Motor neuron (in vitro differentiated cells): ENCODE data around the gene HJURP. TPM values are rescaled to one million over a fixed set of nuclear protein-coding genes. Genes with fewer than 3 reads are reported as not detected.

Source experiments
- ATAC-seq, 8 experiments: fragments of 200-7000 bp; cut with Tn5 transposase; replicated peaks in 6 of 8; 2 replicates each; pipeline ENCODE4 v1.8.0; 2021; ENCODE audit warnings: mild to moderate bottlenecking in 8 of 8, moderate library complexity in 8 of 8
- H3K27ac ChIP-seq, 2 donors: fragments of 250-450 bp; sonication (Bioruptor Pico); 2 replicates each; pipeline ENCODE4 v1.9.0; 2021; ENCODE audit warnings: antibody characterized with exemption in 2 of 2, mild to moderate bottlenecking in 2 of 2, moderate library complexity in 1 of 2
- H3K4me1 ChIP-seq, 2 donors: fragments of 250-450 bp; sonication (Bioruptor Pico); replicated peaks in 1 of 2; 2 replicates each; pipeline ENCODE4 v1.6.1; 2021; ENCODE audit warnings: antibody characterized with exemption in 2 of 2, mild to moderate bottlenecking in 2 of 2, moderate library complexity in 1 of 2
- H3K4me3 ChIP-seq, 5 donors: fragments of 250-450 bp; sonication (Bioruptor Pico); 2 replicates each; pipeline ENCODE4 v1.9.0; 2021; ENCODE audit warnings: antibody characterized with exemption in 5 of 5, mild to moderate bottlenecking in 5 of 5, moderate library complexity in 4 of 5
- WGBS, 10 experiments: fragments of 450-650 bp; shearing (Covaris generic); methylation state at CpG; one replicate each; pipeline ENCODE4 v1.0.0; 2022; 5-methylcytosine and 5-hydroxymethylcytosine counted together
- in situ Hi-C, 9 experiments: fragments of 400-800 bp; cut with MboI; loops; one replicate each; pipeline ENCODE4 v1.15.0; 2021; ENCODE audit warnings: low sequenced_read_pairs in 9 of 9, low pct_unique_long_range_greater_than_20kb in 2 of 9; ENCODE audit not compliant: unreplicated experiment in 9 of 9
- total RNA-seq, 8 experiments: library from RNA; unstranded; fragments of 300-600 nt; gene quantifications; 2 replicates each; pipeline versions ENCODE4 v1.2.3 to v1.2.4, GENCODE V29; 2022

Gene HJURP
- total RNA-seq, 8 experiments from 2014 or later = 0.71 to 27.9 (median 2.4) TPM

GRCh38 chr2:233821709-233822100 is 32.6 kb downstream of the HJURP start:
- ATAC-seq = no peak
- no peak overlapping the region for H3K27ac ChIP-seq
- in situ Hi-C loops = no loop called here
- WGBS, 10 experiments = 60 to 89% (median 82%) methylated on average over 1 to 7 of the region's 8 CpGs; no CpG with 5 or more reads in 7 of the 10 experiments
- no peak overlapping the region for H3K4me3 ChIP-seq
- peaks cover 0 to 2% of the 10 kb centered on the region in 2 donors for H3K4me1 ChIP-seq

- no peak overlapping the region for H3K4me3 ChIP-seq
- H3K27ac ChIP-seq = no peak overlapping the region
- H3K4me1 ChIP-seq = peaks cover 0 to 6% of the 10 kb centered on the region in 2 donors
- ATAC-seq = no peak
- in situ Hi-C loops = no loop called here
- WGBS, 10 experiments = 80 to 100% (median 100%) methylated on average over 1 of the region's 3 CpGs; no CpG with 5 or more reads in 7 of the 10 experiments
Observed at GRCh38 chr2:233821196-233821595, 33.1 kb downstream of the HJURP start.

GRCh38 chr2:233820774-233821105 is 33.6 kb downstream of the HJURP start:
- WGBS, 10 experiments = 76 to 80% (median 80%) methylated on average over 1 to 4 of the region's 6 CpGs; no CpG with 5 or more reads in 7 of the 10 experiments
- in situ Hi-C loops = no loop called here
- Histone ChIP-seq H3K4me1 (peaks cover 0 to 6% of the 10 kb centered on the region in 2 donors), H3K4me3 (no peak overlapping the region), H3K27ac (no peak overlapping the region)
- ATAC-seq = no peak

GRCh38 chr2:233819884-233820773 is 34.2 kb downstream of the HJURP start:
- Histone ChIP-seq H3K4me1 (peaks cover 0 to 6% of the 10 kb centered on the region in 2 donors), H3K4me3 (no peak overlapping the region), H3K27ac (no peak overlapping the region)
- peak in 3 of 8 experiments; percentile 44 to 83 (median 72) for ATAC-seq
- in situ Hi-C loops = no loop called here
- WGBS, 10 experiments = 0 to 50% (median 15%) methylated on average over 1 to 3 of the region's 18 CpGs; no CpG with 5 or more reads in 6 of the 10 experiments

GRCh38 chr2:233818639-233819621 is 35.4 kb downstream of the HJURP start:
- H3K4me1 ChIP-seq = peaks cover 0 to 6% of the 10 kb centered on the region in 2 donors
- no peak for ATAC-seq
- no peak overlapping the region for H3K4me3 ChIP-seq
- H3K27ac ChIP-seq = no peak overlapping the region
- in situ Hi-C loops = no loop called here
- WGBS, 10 experiments = 25 to 100% (median 60%) methylated on average over 1 to 3 of the region's 17 CpGs; no CpG with 5 or more reads in 3 of the 10 experiments

- in situ Hi-C loops = no loop called here
- H3K4me1 ChIP-seq = peaks cover 0 to 6% of the 10 kb centered on the region in 2 donors
- WGBS, 10 experiments = 17 to 100% (median 81%) methylated on average over 1 to 7 of the region's 11 CpGs; no CpG with 5 or more reads in 4 of the 10 experiments
- H3K27ac ChIP-seq = no peak overlapping the region
- no peak for ATAC-seq
- H3K4me3 ChIP-seq = no peak overlapping the region
Observed at GRCh38 chr2:233817995-233818638, 36.2 kb downstream of the HJURP start.

- Histone ChIP-seq H3K4me3 (no peak overlapping the region), H3K4me1 (peaks cover 0 to 6% of the 10 kb centered on the region in 2 donors), H3K27ac (no peak overlapping the region)
- ATAC-seq = peak in 1 of 8 experiments; percentile 11
- 52 to 100% (median 57%) methylated on average over 2 to 3 of the region's 3 CpGs; no CpG with 5 or more reads in 7 of the 10 experiments for WGBS, 10 experiments
- in situ Hi-C loops = no loop called here
Observed at GRCh38 chr2:233817361-233817911, 36.9 kb downstream of the HJURP start.

GRCh38 chr2:233816771-233817170 is 37.6 kb downstream of the HJURP start:
- Histone ChIP-seq H3K27ac (no peak overlapping the region), H3K4me1 (peaks cover 0 to 6% of the 10 kb centered on the region in 2 donors), H3K4me3 (no peak overlapping the region)
- in situ Hi-C loops = no loop called here
- ATAC-seq = peak in 1 of 8 experiments; percentile 4
- WGBS, 10 experiments = 17 to 89% (median 51%) methylated on average over 1 to 4 of the region's 4 CpGs; no CpG with 5 or more reads in 6 of the 10 experiments

GRCh38 chr2:233816334-233816733 is 38.0 kb downstream of the HJURP start:
- peak in 1 of 8 experiments; percentile 47 for ATAC-seq
- in situ Hi-C loops = no loop called here
- Histone ChIP-seq H3K4me1 (peaks cover 0 to 6% of the 10 kb centered on the region in 2 donors), H3K4me3 (no peak overlapping the region), H3K27ac (no peak overlapping the region)
- whole genome bisulfite sequencing, 10 experiments = 0 to 63% (median 37%) methylated on average over 1 to 2 of the region's 2 CpGs; no CpG with 5 or more reads in 5 of the 10 experiments

GRCh38 chr2:233815861-233816260 is 38.5 kb downstream of the HJURP start:
- in situ Hi-C loops = no loop called here
- H3K27ac ChIP-seq = no peak overlapping the region
- peaks cover 0 to 6% of the 10 kb centered on the region in 2 donors for H3K4me1 ChIP-seq
- H3K4me3 ChIP-seq = no peak overlapping the region
- 26 to 100% (median 80%) methylated on average over 2 to 6 of the region's 6 CpGs for WGBS, 10 experiments
- no peak for ATAC-seq

GRCh38 chr2:233814056-233814835 is 40.1 kb downstream of the HJURP start:
- Histone ChIP-seq H3K4me3 (no peak overlapping the region), H3K4me1 (peaks cover 0 to 6% of the 10 kb centered on the region in 2 donors), H3K27ac (no peak overlapping the region)
- 40 to 80% methylated on average over 1 of the region's 2 CpGs; no CpG with 5 or more reads in 8 of the 10 experiments for WGBS, 10 experiments
- in situ Hi-C loops = no loop called here
- peak in 3 of 8 experiments; percentile 21 to 71 (median 50) for ATAC-seq
